ENCODE results near the gene CPSF3.

DNA sequence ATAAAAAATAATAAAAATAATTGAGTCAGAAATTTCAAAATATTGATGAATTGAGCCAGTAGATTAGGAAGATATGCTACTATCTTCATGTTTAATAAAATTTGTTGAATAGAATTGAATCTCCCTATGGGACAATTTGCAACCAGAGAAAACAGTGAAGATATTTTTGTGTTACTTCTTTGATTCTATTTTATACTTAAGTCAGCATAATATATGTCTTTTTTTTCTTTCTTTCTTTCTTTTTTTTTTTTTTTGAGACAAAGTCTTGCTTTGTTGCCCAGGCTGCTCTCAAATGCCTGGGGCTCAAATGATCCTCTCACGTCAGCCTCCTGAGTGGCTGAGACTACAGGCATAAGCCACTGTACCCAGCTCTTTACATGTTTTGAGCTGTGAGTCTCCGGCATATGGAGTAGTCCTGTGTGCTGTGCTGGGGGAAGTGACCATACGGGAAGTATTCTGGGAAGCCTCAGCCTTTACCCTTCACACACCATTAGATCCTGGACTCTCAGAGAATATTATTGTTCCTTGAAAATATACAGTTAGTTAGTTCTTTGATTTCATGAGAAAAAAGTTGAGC lies 37.1 kb downstream of the CPSF3 start:
- TF ChIP-seq, protein P1, sequence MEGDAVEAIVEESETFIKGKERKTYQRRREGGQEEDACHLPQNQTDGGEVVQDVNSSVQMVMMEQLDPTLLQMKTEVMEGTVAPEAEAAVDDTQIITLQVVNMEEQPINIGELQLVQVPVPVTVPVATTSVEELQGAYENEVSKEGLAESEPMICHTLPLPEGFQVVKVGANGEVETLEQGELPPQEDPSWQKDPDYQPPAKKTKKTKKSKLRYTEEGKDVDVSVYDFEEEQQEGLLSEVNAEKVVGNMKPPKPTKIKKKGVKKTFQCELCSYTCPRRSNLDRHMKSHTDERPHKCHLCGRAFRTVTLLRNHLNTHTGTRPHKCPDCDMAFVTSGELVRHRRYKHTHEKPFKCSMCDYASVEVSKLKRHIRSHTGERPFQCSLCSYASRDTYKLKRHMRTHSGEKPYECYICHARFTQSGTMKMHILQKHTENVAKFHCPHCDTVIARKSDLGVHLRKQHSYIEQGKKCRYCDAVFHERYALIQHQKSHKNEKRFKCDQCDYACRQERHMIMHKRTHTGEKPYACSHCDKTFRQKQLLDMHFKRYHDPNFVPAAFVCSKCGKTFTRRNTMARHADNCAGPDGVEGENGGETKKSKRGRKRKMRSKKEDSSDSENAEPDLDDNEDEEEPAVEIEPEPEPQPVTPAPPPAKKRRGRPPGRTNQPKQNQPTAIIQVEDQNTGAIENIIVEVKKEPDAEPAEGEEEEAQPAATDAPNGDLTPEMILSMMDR (IDR thresholded peaks at IDR 0.05; ENCODE audit: control extremely low read depth in 1 of 3, insufficient read depth in 1 of 3, low read depth in 1 of 3, low read length in 3 of 3), result no peak
- TF ChIP-seq SIN3A (conservative IDR thresholded peaks at IDR 0.05 in 1 of 2, IDR thresholded peaks at IDR 0.05 in 1 of 2; ENCODE audit: low read depth in 1 of 2, low read length in 2 of 2) (no peak), EP300 (IDR thresholded peaks at IDR 0.05; ENCODE audit: borderline replicate concordance in 1 of 2, low read depth in 2 of 2, low read length in 2 of 2) (no peak), POLR2A (IDR thresholded peaks at IDR 0.05; ENCODE audit: control extremely low read depth in 1 of 2, low read depth in 2 of 2, low read length in 2 of 2) (no peak)
